GM18505 (cell line): ENCODE results near the gene RGS14.
"Not testable (repeated sequence)": the region's sequence is repeated elsewhere in the genome, so short reads cannot be mapped to it uniquely, and the experiment has no call there.

Experiments used
- ATAC-seq: cut with Tn5 transposase; IDR thresholded peaks from one replicate; pipeline ENCODE4 v1.9.1; 2021; ENCODE audit not compliant: unreplicated experiment
- POLR2A ChIP-seq: IDR thresholded peaks from 4 replicates; pipeline ENCODE4 v1.6.1; 2011; ENCODE audit warnings: borderline replicate concordance; ENCODE audit not compliant: insufficient read depth, insufficient read length; ENCODE audit errors: extremely low read depth

RGS14 gene

GRCh38 chr5:177332031-177332895 lies 25.5 kb upstream of the RGS14 start:
- no peak for TF ChIP-seq POLR2A
- ATAC-seq: no peak

- no peak for ATAC-seq
- TF ChIP-seq POLR2A: no peak
These were observed 24.8 kb upstream of the RGS14 start for GRCh38 chr5:177332896-177333260.

- TF ChIP-seq POLR2A: no peak
- ATAC-seq: no peak
These were observed 24.1 kb upstream of the RGS14 start for GRCh38 chr5:177333420-177334154.

- no peak for TF ChIP-seq POLR2A
These were observed 23.6 kb upstream of the RGS14 start for GRCh38 chr5:177334155-177334551.

GRCh38 chr5:177334781-177335700 lies 22.7 kb upstream of the RGS14 start:
- no peak for TF ChIP-seq POLR2A

More at GRCh38 chr5:177334155-177334551, 23.6 kb upstream of the RGS14 start:
- no peak for ATAC-seq

GRCh38 chr5:177335701-177336065 lies 22.0 kb upstream of the RGS14 start:
- ATAC-seq: no peak
- no peak for TF ChIP-seq POLR2A

More at GRCh38 chr5:177334781-177335700, 22.7 kb upstream of the RGS14 start:
- no peak for ATAC-seq

GRCh38 chr5:177336112-177336511 lies 21.6 kb upstream of the RGS14 start:
- ATAC-seq: no peak

GRCh38 chr5:177336603-177337494 lies 20.9 kb upstream of the RGS14 start:
- no peak for ATAC-seq
- no peak for TF ChIP-seq POLR2A

More at GRCh38 chr5:177336112-177336511, 21.6 kb upstream of the RGS14 start:
- TF ChIP-seq POLR2A: no peak

- no peak for ATAC-seq
- no peak for TF ChIP-seq POLR2A
These were observed 19.2 kb upstream of the RGS14 start for GRCh38 chr5:177338251-177339106.

GRCh38 chr5:177339107-177339638 lies 18.6 kb upstream of the RGS14 start:
- TF ChIP-seq POLR2A: no peak

GRCh38 chr5:177343000-177343399 lies 14.7 kb upstream of the RGS14 start:
- not testable (repeated sequence) for ATAC-seq

More at GRCh38 chr5:177339107-177339638, 18.6 kb upstream of the RGS14 start:
- no peak for ATAC-seq
